PC-3 (cell line): ENCODE measurements around the gene FAM135A. TPM values are rescaled to one million over a fixed set of nuclear protein-coding genes. Genes with fewer than 3 reads are reported as not detected.

Experiments
- ATAC-seq: fragments of 200-7000 bp; cut with Tn5 transposase; 2 replicates; pipeline ENCODE4 v1.9.1; 2020; ENCODE audit warnings: mild to moderate bottlenecking, moderate library complexity
- BruUV-seq: library from RNA; stranded (reverse); fragments of 400-500 nt; replicated peaks from 2 replicates; lab custom pipeline; 2021; lab: Mats Ljungman, UMichigan
- CTCF ChIA-PET: fragments of 300-600 bp; sonication (Branson Sonifier 250); formaldehyde crosslinking; loops from one replicate; lab custom pipeline; 2022; ENCODE audit warnings: antibody characterized with exemption; lab: Charles Lee
- POLR2A ChIA-PET: fragments of 300-600 bp; sonication (Branson Sonifier 250); formaldehyde crosslinking; loops from one replicate; lab custom pipeline; 2022; ENCODE audit warnings: antibody characterized with exemption; ENCODE audit not compliant: unreplicated experiment; lab: Charles Lee
- DNase-seq: peaks from one replicate; pipeline ENCODE4 v3.0.0-alpha.2; 2015
- H2AFZ ChIP-seq: fragments of 300-600 bp; sonication (generic); 2 replicates; pipeline ENCODE4 v1.6.0; 2016; ENCODE audit warnings: antibody characterized with exemption, low read length
- H3F3A ChIP-seq: fragments of 300-600 bp; sonication (generic); one replicate; pipeline ENCODE4 v1.6.0; 2017; ENCODE audit warnings: antibody characterized with exemption, low read length, control low read depth, mild to moderate bottlenecking; ENCODE audit not compliant: unreplicated experiment
- H3K27ac ChIP-seq: fragments of 300-600 bp; sonication (generic); 2 replicates; pipeline ENCODE4 v1.5.1; 2016; ENCODE audit warnings: mild to moderate bottlenecking, low read length
- H3K27me3 ChIP-seq: fragments of 300-600 bp; sonication (generic); 2 replicates; pipeline ENCODE4 v1.6.1; 2016; ENCODE audit warnings: low read length, mixed read lengths
- H3K36me3 ChIP-seq: fragments of 300-600 bp; sonication (generic); 2 replicates; pipeline ENCODE4 v1.6.1; 2016; ENCODE audit warnings: low read depth, mixed run types, low read length, mixed read lengths
- H3K4me1 ChIP-seq: fragments of 300-600 bp; sonication (generic); 2 replicates; pipeline ENCODE4 v1.5.1; 2016; ENCODE audit warnings: low read length; ENCODE audit not compliant: insufficient read depth
- H3K4me2 ChIP-seq: fragments of 300-600 bp; sonication (generic); 2 replicates; pipeline ENCODE4 v1.6.0; 2016; ENCODE audit warnings: low read length
- H3K4me3 ChIP-seq: fragments of 300-600 bp; sonication (generic); 2 replicates; pipeline ENCODE4 v1.5.1; 2016; ENCODE audit warnings: mild to moderate bottlenecking, low read length, mixed read lengths
- H3K79me2 ChIP-seq: fragments of 300-600 bp; sonication (generic); 2 replicates; pipeline ENCODE4 v1.6.1; 2017; ENCODE audit warnings: low read length, mixed read lengths
- H3K9ac ChIP-seq: fragments of 300-600 bp; sonication (generic); 2 replicates; pipeline ENCODE4 v1.6.0; 2016; ENCODE audit warnings: mild to moderate bottlenecking, low read length
- H3K9me2 ChIP-seq: fragments of 300-600 bp; sonication (generic); replicated peaks from 2 replicates; pipeline ENCODE4 v1.6.1; 2016; ENCODE audit warnings: mixed run types, low read length, mixed read lengths
- H3K9me3 ChIP-seq: fragments of 300-600 bp; sonication (generic); 2 replicates; pipeline ENCODE4 v1.6.1; 2016; ENCODE audit warnings: low read length, mixed read lengths
- H4K20me1 ChIP-seq: fragments of 300-600 bp; sonication (generic); 2 replicates; pipeline ENCODE4 v1.6.1; 2016; ENCODE audit warnings: low read length, mixed read lengths
- EZH2 ChIP-seq: fragments of 300-600 bp; sonication (generic); IDR thresholded peaks from one replicate; pipeline ENCODE4 v1.6.1; 2017; ENCODE audit warnings: antibody characterized with exemption, mild to moderate bottlenecking, low read length; ENCODE audit not compliant: unreplicated experiment
- EZH2phosphoT487 ChIP-seq: fragments of 300-600 bp; sonication (generic); IDR thresholded peaks from 2 replicates; pipeline ENCODE4 v1.6.1; 2018; ENCODE audit warnings: mild to moderate bottlenecking, antibody characterized with exemption, low read length, borderline replicate concordance
- intact Hi-C: fragments of 100-400 bp; cut with micrococcal nuclease; formaldehyde crosslinking; loops from 2 replicates; pipeline ENCODE4 v1.9.0; 2023
- total RNA-seq: library from RNA; depleted of rRNA; stranded (reverse); fragments of >200 nt; gene quantifications from 2 replicates; pipeline ENCODE4 v1.2.3, GENCODE V29; 2014
- TF ChIP-seq, protein P1 (sequence below): fragments of 300-600 bp; sonication (generic); conservative IDR thresholded peaks from 2 replicates; pipeline ENCODE4 v1.5.1; 2017; ENCODE audit warnings: antibody characterized with exemption, low read depth, mild to moderate bottlenecking, low read length

Gene FAM135A
- total RNA-seq, 1 experiment from 2014 or later, result 18.1 TPM

DNA sequence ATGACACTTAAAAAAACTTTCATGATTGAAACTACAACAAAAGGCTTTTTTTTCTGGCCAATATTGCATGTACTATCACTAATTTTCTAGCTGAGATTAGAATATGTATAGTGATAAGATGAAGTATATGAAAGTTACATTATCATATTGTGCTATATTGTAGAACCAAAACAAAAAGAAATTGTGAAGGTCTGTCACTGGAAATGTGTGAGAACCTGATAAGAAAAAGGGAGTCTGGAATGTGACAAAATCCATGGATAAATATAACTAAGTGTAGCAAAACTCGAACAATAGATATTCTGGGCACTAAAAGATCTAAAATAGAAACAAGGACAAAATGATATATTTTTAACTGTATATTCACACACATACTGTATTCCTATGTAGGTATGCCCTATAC lies 36.7 kb upstream of the FAM135A start:
- H3K79me2 ChIP-seq, result no peaks in the 10 kb centered on the region
- DNase-seq, result no peak
- no peaks in the 10 kb centered on the region for H4K20me1 ChIP-seq
- H3F3A ChIP-seq, result no peaks in the 10 kb centered on the region
- H3K9me2 ChIP-seq, result no peaks in the 10 kb centered on the region
- no peak overlapping the region for H3K27ac ChIP-seq
- intact Hi-C loops, result no loop called here
- ATAC-seq, result no peak
- peaks cover 14% of the 10 kb centered on the region for H3K4me1 ChIP-seq
- ChIA-PET CTCF (no interaction called here), POLR2A (no interaction called here)
- H3K9ac ChIP-seq, result no peak overlapping the region
- no peak overlapping the region for H2AFZ ChIP-seq
- no peaks in the 10 kb centered on the region for H3K9me3 ChIP-seq
- H3K27me3 ChIP-seq, result no peaks in the 10 kb centered on the region
- TF ChIP-seq EZH2phosphoT487, result no peak
- H3K36me3 ChIP-seq, result no peaks in the 10 kb centered on the region
- H3K4me3 ChIP-seq, result no peak overlapping the region
- BruUV-seq, result no TSS peak
- H3K4me2 ChIP-seq, result no peak overlapping the region

DNA sequence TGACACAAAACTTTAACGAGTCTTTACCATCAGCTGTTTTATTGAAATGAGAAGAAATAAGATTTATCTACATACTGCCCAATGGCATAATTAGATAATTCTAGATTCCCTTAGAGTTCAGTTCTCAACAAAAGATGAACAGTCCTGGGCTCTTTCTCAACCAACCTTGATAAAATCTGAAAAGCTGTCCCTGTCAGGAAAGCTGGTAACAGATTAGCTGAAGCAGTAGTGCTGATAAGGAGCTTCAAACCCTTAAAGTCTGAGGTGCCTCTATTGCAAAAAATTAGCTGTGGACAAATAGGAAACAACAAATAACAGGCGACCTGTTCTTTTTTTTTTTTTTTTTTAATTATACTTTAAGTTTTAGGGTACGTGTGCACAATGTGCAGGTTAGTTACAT lies 35.9 kb upstream of the FAM135A start:
- BruUV-seq, result no TSS peak
- intact Hi-C loops, result no loop called here
- no peak overlapping the region for H3K9ac ChIP-seq
- H2AFZ ChIP-seq, result no peak overlapping the region
- H3K27ac ChIP-seq, result no peak overlapping the region
- ChIA-PET CTCF (no interaction called here), POLR2A (no interaction called here)
- H3K79me2 ChIP-seq, result no peaks in the 10 kb centered on the region
- no peak overlapping the region for H3K4me3 ChIP-seq
- DNase-seq (no peak), ATAC-seq (no peak)
- H3K9me2 ChIP-seq, result no peaks in the 10 kb centered on the region
- no peaks in the 10 kb centered on the region for H3F3A ChIP-seq
- H4K20me1 ChIP-seq, result no peaks in the 10 kb centered on the region
- no peaks in the 10 kb centered on the region for H3K36me3 ChIP-seq
- H3K4me1 ChIP-seq, result peaks cover 14% of the 10 kb centered on the region
- no peaks in the 10 kb centered on the region for H3K9me3 ChIP-seq
- H3K4me2 ChIP-seq, result no peak overlapping the region
- no peak for TF ChIP-seq EZH2
- TF ChIP-seq, protein P1, sequence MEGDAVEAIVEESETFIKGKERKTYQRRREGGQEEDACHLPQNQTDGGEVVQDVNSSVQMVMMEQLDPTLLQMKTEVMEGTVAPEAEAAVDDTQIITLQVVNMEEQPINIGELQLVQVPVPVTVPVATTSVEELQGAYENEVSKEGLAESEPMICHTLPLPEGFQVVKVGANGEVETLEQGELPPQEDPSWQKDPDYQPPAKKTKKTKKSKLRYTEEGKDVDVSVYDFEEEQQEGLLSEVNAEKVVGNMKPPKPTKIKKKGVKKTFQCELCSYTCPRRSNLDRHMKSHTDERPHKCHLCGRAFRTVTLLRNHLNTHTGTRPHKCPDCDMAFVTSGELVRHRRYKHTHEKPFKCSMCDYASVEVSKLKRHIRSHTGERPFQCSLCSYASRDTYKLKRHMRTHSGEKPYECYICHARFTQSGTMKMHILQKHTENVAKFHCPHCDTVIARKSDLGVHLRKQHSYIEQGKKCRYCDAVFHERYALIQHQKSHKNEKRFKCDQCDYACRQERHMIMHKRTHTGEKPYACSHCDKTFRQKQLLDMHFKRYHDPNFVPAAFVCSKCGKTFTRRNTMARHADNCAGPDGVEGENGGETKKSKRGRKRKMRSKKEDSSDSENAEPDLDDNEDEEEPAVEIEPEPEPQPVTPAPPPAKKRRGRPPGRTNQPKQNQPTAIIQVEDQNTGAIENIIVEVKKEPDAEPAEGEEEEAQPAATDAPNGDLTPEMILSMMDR, result no peak
- no peak for TF ChIP-seq EZH2phosphoT487
- H3K27me3 ChIP-seq, result no peaks in the 10 kb centered on the region

DNA sequence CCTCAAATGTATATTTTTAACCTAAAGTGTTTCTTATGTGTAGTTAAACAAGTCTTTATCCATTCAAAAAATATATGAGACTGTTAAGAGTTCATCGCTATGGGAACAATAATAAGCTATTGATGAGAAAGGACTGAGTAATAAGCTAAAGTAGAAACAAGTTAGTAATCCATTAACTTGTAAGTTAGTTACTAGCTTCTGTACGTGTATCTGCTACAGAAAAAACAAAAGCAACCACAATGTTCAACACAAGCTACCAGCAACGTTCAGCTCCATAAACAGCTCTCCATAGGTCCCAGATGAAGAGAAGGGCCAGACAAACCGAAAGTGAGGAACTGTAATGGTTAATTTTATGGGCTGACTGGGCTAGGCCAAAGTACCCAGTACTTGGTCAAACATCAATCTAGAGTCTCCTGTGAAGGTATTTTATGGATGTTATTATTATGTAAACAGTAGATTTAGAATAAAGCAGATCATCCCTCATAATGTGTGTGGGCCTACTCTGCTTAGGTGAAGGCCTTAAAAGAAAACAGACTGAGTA lies 33.8 kb upstream of the FAM135A start:
- H2AFZ ChIP-seq, result no peak overlapping the region
- no peak overlapping the region for H3K9ac ChIP-seq
- no peak for TF ChIP-seq EZH2
- TF ChIP-seq EZH2phosphoT487, result no peak
- TF ChIP-seq, protein P1, result no peak
- H3K27ac ChIP-seq, result no peak overlapping the region
- ChIA-PET CTCF (no interaction called here), POLR2A (no interaction called here)
- H4K20me1 ChIP-seq, result no peaks in the 10 kb centered on the region
- no peak for ATAC-seq
- no peak overlapping the region for H3K4me2 ChIP-seq
- H3K4me3 ChIP-seq, result no peak overlapping the region
- BruUV-seq, result no TSS peak
- no peaks in the 10 kb centered on the region for H3K79me2 ChIP-seq
- H3K9me3 ChIP-seq, result no peaks in the 10 kb centered on the region
- no peaks in the 10 kb centered on the region for H3K36me3 ChIP-seq
- DNase-seq, result no peak
- peaks cover 11% of the 10 kb centered on the region for H3K4me1 ChIP-seq
- no peaks in the 10 kb centered on the region for H3F3A ChIP-seq
- no peaks in the 10 kb centered on the region for H3K9me2 ChIP-seq
- H3K27me3 ChIP-seq, result no peaks in the 10 kb centered on the region
- intact Hi-C loops, result no loop called here
